ENCODE results near the gene CYP2D6. TPM values are rescaled to one million over a fixed set of nuclear protein-coding genes. Genes with fewer than 3 reads are reported as not detected.

Gene CYP2D6
- total RNA-seq, 1 donor from 2014 or later = 0.16 TPM

DNA sequence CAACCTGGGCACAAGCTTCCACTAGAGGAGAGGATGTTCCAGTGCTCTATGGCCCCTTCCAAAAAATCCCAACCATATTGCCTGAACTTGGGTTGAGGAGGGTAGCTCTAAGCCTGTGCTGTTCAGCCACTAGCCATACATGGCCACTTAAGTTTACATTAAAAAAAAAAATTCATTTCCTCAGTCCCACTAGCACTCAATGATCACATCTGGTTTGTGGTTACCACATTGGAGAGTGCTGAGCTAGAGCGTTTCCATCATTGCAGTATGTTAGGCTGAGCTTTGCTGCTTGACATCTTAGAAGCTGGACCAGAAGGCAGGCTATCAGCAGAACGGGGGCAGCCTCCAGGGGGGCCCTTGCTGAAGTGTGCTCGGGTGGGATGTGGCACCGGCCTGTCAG is 43.5 kb upstream of the CYP2D6 start:
- H3K27me3 ChIP-seq (ENCODE audit: low read depth) = no peaks in the 10 kb centered on the region
- no peak overlapping the region for H3K4me3 ChIP-seq
- H3K4me1 ChIP-seq = peaks cover 15% of the 10 kb centered on the region
- TF ChIP-seq, protein P1, sequence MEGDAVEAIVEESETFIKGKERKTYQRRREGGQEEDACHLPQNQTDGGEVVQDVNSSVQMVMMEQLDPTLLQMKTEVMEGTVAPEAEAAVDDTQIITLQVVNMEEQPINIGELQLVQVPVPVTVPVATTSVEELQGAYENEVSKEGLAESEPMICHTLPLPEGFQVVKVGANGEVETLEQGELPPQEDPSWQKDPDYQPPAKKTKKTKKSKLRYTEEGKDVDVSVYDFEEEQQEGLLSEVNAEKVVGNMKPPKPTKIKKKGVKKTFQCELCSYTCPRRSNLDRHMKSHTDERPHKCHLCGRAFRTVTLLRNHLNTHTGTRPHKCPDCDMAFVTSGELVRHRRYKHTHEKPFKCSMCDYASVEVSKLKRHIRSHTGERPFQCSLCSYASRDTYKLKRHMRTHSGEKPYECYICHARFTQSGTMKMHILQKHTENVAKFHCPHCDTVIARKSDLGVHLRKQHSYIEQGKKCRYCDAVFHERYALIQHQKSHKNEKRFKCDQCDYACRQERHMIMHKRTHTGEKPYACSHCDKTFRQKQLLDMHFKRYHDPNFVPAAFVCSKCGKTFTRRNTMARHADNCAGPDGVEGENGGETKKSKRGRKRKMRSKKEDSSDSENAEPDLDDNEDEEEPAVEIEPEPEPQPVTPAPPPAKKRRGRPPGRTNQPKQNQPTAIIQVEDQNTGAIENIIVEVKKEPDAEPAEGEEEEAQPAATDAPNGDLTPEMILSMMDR (IDR thresholded peaks at IDR 0.05; ENCODE audit: borderline replicate concordance) = no peak
- H3K9me3 ChIP-seq (replicated peaks) = no peaks in the 10 kb centered on the region
- intact Hi-C loops (cut with micrococcal nuclease) = no loop called here
- DNase-seq = no peak
- H3K27ac ChIP-seq (replicated peaks) = no peak overlapping the region
- peaks cover 10% of the 10 kb centered on the region for H3K36me3 ChIP-seq

DNA sequence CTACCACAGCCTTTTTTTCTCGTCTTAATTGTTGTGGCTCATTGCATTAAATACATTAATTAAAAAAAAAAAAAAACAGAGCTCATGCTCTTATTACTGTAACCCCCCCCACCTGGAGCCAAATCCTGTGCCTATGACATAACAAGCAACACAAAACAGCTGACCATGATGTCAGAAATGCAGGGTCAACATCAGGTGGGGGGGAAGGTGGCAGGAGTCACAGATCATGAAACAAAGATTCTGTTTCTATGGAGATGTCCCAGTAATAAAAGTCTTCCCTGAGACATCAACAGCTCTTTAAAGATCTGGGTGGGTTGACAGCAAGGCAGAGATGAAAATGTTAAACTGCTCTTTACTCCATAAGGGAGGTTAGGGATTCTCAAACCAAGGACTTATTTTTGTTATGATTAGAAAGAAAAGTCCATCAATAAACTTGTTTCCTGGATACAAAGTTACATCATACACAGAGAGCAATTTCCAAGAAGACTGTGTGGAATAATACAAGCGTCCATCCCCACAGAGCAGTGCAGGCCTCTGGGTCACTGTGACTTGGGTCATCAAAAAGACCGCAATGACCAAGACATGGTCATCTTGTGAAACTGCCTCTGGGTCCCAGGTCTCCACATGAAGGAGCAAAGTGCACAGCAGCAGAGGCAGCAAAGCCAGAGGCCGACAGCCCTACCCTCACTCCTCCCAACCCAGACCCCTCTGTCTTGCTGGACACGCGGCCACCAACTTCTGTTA is 42.7 kb upstream of the CYP2D6 start:
- no peaks in the 10 kb centered on the region for H3K27me3 ChIP-seq (ENCODE audit: low read depth)
- no peaks in the 10 kb centered on the region for H3K9me3 ChIP-seq (replicated peaks)
- DNase-seq = no peak
- peaks cover 15% of the 10 kb centered on the region for H3K4me1 ChIP-seq
- TF ChIP-seq, protein P1 (IDR thresholded peaks at IDR 0.05; ENCODE audit: borderline replicate concordance) = no peak
- H3K27ac ChIP-seq (replicated peaks) = no peak overlapping the region
- H3K36me3 ChIP-seq = peaks cover 12% of the 10 kb centered on the region
- intact Hi-C loops (cut with micrococcal nuclease) = no loop called here
- no peak overlapping the region for H3K4me3 ChIP-seq

DNA sequence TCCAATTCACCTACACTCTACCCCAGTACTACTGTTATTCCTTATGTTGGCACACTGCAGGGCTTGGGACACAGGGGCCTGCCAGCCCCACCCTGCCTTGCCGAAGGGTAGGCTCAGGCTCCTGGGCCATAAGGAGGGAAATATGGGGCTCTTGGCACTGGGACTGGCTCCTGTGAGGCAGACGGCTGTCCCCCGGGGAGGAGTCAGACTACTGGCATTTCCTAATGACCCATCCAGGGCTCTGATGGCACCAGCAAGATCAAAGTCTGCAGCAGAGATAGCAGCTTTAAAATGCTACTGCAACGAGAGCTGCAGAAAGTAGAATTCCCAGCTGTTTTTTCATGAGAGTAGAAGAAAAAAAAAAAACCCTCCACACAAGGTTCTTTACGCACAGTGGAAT is 42.2 kb upstream of the CYP2D6 start:
- H3K27me3 ChIP-seq (ENCODE audit: low read depth) = no peaks in the 10 kb centered on the region

DNA sequence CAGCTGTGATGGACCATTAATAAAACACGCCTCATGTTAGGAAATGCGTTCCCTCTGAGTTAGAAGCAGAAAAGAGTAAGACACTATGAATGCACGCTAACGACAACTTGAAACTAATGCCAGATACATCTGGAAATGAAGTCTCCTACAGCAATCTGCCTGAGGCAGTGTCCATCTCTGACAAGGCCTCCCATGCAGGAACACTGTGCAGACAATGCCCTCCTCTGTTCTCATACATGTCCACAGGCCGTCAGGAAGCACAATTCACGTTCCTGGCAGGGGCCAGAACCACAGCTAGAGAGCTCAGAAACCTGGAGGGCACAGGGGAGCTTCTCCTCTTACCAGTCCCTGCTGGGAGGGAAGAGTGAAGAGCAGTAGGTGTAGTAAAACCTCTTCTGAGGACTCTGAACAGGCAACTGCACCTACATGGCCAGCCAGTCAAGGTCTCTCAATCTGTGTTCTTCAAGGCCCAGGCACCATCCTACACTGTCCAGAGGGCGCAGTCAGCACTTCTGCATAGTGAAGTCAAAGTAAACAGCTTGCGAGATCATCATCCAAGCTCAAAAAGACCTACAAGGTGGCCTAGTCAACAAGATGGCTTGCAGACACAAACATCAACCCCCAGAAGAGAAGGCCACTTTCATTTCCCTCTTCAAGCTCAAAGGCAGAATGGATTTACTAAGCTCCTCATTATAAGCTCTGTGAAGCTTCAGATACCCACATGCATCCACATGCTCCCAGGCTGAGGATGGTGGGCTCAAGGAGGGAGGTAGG is 41.5 kb upstream of the CYP2D6 start:
- intact Hi-C loops (cut with micrococcal nuclease) = no loop called here
- TF ChIP-seq, protein P1 (IDR thresholded peaks at IDR 0.05; ENCODE audit: borderline replicate concordance) = no peak
- Histone ChIP-seq H3K4me1 (peaks cover 15% of the 10 kb centered on the region), H3K27me3 (ENCODE audit: low read depth) (no peaks in the 10 kb centered on the region), H3K36me3 (peaks cover 18% of the 10 kb centered on the region), H3K4me3 (no peak overlapping the region), H3K27ac (replicated peaks) (no peak overlapping the region), H3K9me3 (replicated peaks) (no peaks in the 10 kb centered on the region)
- DNase-seq = no peak

More for the DNA sequence above, 42.2 kb upstream of the CYP2D6 start:
- H3K4me1 ChIP-seq = peaks cover 15% of the 10 kb centered on the region
- H3K9me3 ChIP-seq (replicated peaks) = no peaks in the 10 kb centered on the region
- DNase-seq = no peak
- intact Hi-C loops (cut with micrococcal nuclease) = no loop called here
- no peak overlapping the region for H3K27ac ChIP-seq (replicated peaks)
- H3K4me3 ChIP-seq = no peak overlapping the region
- TF ChIP-seq, protein P1 (IDR thresholded peaks at IDR 0.05; ENCODE audit: borderline replicate concordance) = no peak
- H3K36me3 ChIP-seq = peaks cover 13% of the 10 kb centered on the region

DNA sequence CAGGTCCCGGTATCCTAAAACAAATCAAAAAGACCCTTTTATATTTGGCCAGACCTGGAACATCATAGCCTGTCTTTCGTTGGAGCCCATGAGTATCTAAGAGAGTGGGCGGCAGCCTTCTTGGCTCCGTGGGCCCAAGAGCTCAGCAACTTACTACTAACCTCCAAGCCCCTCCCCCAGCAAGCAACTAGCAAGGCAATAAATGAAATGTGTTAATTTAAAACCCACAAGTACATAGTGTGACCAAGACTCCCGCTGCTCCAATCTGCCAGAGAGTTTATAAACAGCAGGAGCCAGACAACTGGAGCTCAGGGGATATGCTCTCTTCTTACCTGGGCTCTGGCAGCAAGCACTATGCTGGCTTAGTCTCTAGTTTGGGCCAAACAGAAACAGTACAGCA is 40.8 kb upstream of the CYP2D6 start:
- Histone ChIP-seq H3K36me3 (peaks cover 24% of the 10 kb centered on the region), H3K4me1 (peaks cover 15% of the 10 kb centered on the region), H3K27me3 (ENCODE audit: low read depth) (no peaks in the 10 kb centered on the region), H3K9me3 (replicated peaks) (no peaks in the 10 kb centered on the region), H3K27ac (replicated peaks) (no peak overlapping the region), H3K4me3 (no peak overlapping the region)
- DNase-seq = no peak
- intact Hi-C loops (cut with micrococcal nuclease) = no loop called here
- TF ChIP-seq, protein P1 (IDR thresholded peaks at IDR 0.05; ENCODE audit: borderline replicate concordance) = no peak
